Gastrocnemius medialis (tissue), 4 donors: Measurements from ENCODE around the gene RNF113B.

Experiments used
- POLR2A ChIP-seq, 2 donors: fragments of 450-650 bp; IDR thresholded peaks; one replicate each; pipeline ENCODE4 v1.6.1; 2017; ENCODE audit warnings: antibody characterized with exemption in 2 of 2, mild to moderate bottlenecking in 2 of 2, moderate library complexity in 2 of 2
- TF ChIP-seq, protein P1 (sequence below), 5 experiments: fragments of 450-650 bp in 3 of 5; fragments of 200-600 bp in 2 of 5; sonication (generic) in 2 of 5; IDR thresholded peaks in 4 of 5; conservative IDR thresholded peaks in 1 of 5; 1 replicate in 4 of 5; 2 replicates in 1 of 5; pipeline ENCODE4 v1.5.1; 2016 to 2019; ENCODE audit warnings: antibody characterized with exemption in 5 of 5, mild to moderate bottlenecking in 3 of 5, moderate library complexity in 3 of 5

GRCh38 chr13:98216135-98216565 lies 39.1 kb upstream of the RNF113B start:
- no peak for TF ChIP-seq POLR2A (IDR thresholded peaks at IDR 0.05)
- TF ChIP-seq, protein P1, sequence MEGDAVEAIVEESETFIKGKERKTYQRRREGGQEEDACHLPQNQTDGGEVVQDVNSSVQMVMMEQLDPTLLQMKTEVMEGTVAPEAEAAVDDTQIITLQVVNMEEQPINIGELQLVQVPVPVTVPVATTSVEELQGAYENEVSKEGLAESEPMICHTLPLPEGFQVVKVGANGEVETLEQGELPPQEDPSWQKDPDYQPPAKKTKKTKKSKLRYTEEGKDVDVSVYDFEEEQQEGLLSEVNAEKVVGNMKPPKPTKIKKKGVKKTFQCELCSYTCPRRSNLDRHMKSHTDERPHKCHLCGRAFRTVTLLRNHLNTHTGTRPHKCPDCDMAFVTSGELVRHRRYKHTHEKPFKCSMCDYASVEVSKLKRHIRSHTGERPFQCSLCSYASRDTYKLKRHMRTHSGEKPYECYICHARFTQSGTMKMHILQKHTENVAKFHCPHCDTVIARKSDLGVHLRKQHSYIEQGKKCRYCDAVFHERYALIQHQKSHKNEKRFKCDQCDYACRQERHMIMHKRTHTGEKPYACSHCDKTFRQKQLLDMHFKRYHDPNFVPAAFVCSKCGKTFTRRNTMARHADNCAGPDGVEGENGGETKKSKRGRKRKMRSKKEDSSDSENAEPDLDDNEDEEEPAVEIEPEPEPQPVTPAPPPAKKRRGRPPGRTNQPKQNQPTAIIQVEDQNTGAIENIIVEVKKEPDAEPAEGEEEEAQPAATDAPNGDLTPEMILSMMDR (IDR thresholded peaks at IDR 0.05 in 4 of 5, conservative IDR thresholded peaks at IDR 0.05 in 1 of 5), result no peak
